HG02884 (cell line): ENCODE measurements around the gene ATXN2L.

Experiments
- ATAC-seq: cut with Tn5 transposase; IDR thresholded peaks from one replicate; pipeline ENCODE4 v1.9.1; 2021; ENCODE audit warnings: mild to moderate bottlenecking, moderate library complexity; ENCODE audit not compliant: unreplicated experiment

The ATXN2L gene

DNA sequence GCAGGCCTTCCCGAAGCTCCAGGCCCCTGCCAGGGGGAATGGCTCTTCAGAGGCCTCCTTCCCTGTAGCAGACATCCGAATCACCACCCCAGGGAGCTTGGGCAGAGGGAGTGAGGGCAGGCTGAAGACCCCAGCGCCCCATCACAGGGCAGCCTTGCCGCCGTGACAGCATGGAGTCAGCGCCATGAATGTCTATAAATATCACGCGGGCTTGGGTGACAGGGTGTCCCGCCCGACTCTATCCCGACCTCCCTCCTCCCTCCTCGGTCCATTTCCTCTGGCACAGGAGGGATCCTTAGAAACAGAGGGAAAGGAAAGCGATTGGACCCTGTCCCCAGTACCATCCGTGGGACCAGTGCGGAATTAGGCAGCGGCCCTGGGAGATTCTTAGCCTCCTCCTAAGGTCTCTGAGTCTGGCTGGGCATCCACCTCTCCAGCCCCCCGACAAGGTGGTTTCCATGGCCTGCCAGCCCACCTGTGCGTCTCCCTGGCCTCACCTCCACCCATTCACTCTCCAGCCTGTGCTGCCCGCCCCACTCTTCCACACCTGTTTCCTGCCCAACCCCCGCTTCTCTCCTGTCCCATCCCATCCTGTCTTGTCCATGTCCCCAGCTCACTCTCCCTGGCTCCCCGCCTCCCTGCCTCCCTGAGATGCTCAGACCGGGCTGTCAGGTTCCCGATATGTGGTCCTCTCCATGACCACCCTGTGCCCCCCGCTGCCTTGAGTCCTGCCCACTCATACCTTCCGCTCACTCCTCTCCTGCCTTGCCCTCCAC, 60.6 kb downstream of the ATXN2L start:
- no peak for ATAC-seq

DNA sequence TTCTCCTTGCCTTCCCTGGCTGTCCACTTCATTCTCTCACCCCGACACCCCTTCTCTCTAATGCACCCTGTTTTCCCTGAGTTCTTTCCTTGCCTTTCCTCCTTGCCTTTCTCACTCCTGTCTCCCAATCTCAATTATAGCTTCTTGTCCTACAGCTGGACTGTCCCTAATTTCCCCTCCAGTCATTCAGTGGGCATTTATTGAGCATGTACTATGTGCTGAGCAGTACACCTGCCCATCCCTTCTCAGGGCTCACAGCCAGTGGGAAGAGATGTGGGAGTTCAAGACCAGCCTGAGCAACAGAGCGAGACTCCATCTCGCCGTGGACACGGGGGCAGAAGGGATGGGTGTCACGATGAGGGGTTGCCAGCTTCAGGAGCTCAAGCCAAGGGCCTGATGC, 61.2 kb downstream of the ATXN2L start:
- ATAC-seq, result no peak
